Activated naive CD8-positive, alpha-beta T cell treated with anti-CD3 and anti-CD28 coated beads, Interleukin-2, amount 10 ng/mL, durations not matched to agents 7 days and 5 days (primary cell): ENCODE data around the gene WDR77. TPM values are rescaled to one million over a fixed set of nuclear protein-coding genes. Genes with fewer than 3 reads are reported as not detected.

Source experiments
- ATAC-seq: fragments of 150-1000 bp; cut with Tn5 transposase; one replicate; pipeline ENCODE4 v1.10.0; 2021; ENCODE audit warnings: low read depth, moderate library complexity
- POLR2A ChIA-PET: fragments of 350-600 bp; sonication (Branson Sonifier 250); formaldehyde crosslinking; loops from one replicate; lab custom pipeline; 2021; ENCODE audit warnings: antibody characterized with exemption; lab: Charles Lee
- DNase-seq: peaks from one replicate; pipeline ENCODE4 v3.0.0; 2021
- H3K27ac Mint-ChIP-seq: one replicate; pipeline ENCODE4 v1.8.0; 2022; ENCODE audit warnings: mild to moderate bottlenecking, mixed read lengths
- H3K27me3 Mint-ChIP-seq: one replicate; pipeline ENCODE4 v1.8.0; 2022; ENCODE audit warnings: mild to moderate bottlenecking, moderate library complexity, mixed read lengths
- H3K36me3 Mint-ChIP-seq: one replicate; pipeline ENCODE4 v1.8.0; 2021; ENCODE audit warnings: mild to moderate bottlenecking, mixed read lengths
- H3K4me1 Mint-ChIP-seq: one replicate; pipeline ENCODE4 v1.8.0; 2021; ENCODE audit warnings: mixed read lengths
- H3K4me3 Mint-ChIP-seq: one replicate; pipeline ENCODE4 v1.8.0; 2022; ENCODE audit warnings: mild to moderate bottlenecking, moderate library complexity, mixed read lengths
- H3K9me3 Mint-ChIP-seq: one replicate; pipeline ENCODE4 v1.8.0; 2021; ENCODE audit warnings: mixed read lengths
- total RNA-seq, 2 experiments: library from RNA; stranded (reverse); gene quantifications; one replicate each; pipeline ENCODE4 v1.2.3, GENCODE V29; 2021

WDR77 gene
- total RNA-seq, 2 experiments from 2014 or later: 35.7 to 35.9 TPM

GRCh38 chr1:111417755-111418154 is 31.3 kb downstream of the WDR77 start:
- DNase-seq (no peak), ATAC-seq (no peak)
- Mint-ChIP-seq H3K36me3 (peaks cover 2% of the 10 kb centered on the region), H3K9me3 (no peaks in the 10 kb centered on the region), H3K4me1 (peaks cover 5% of the 10 kb centered on the region), H3K27me3 (peaks cover 5% of the 10 kb centered on the region), H3K27ac (no peak overlapping the region), H3K4me3 (no peak overlapping the region)
- POLR2A ChIA-PET: no interaction called here

- no peak for ATAC-seq
- Mint-ChIP-seq H3K4me3 (no peak overlapping the region), H3K4me1 (peaks cover 5% of the 10 kb centered on the region), H3K36me3 (peaks cover 2% of the 10 kb centered on the region), H3K9me3 (no peaks in the 10 kb centered on the region), H3K27ac (no peak overlapping the region), H3K27me3 (peaks cover 2% of the 10 kb centered on the region)
- POLR2A ChIA-PET: no interaction called here
- no peak for DNase-seq
Observed at GRCh38 chr1:111415461-111415860, 33.6 kb downstream of the WDR77 start.

- POLR2A ChIA-PET: interaction anchor here (0.6 kb wide), 1 partner anchor 1263 kb away, joined by 3 read pairs; no protein-coding TSS in a partner anchor
- no peak for DNase-seq
- Mint-ChIP-seq H3K36me3 (peaks cover 2% of the 10 kb centered on the region), H3K4me1 (peaks cover 5% of the 10 kb centered on the region), H3K9me3 (no peaks in the 10 kb centered on the region), H3K27me3 (peaks cover 2% of the 10 kb centered on the region), H3K4me3 (no peak overlapping the region), H3K27ac (no peak overlapping the region)
- no peak for ATAC-seq
Observed at GRCh38 chr1:111414756-111415155, 34.3 kb downstream of the WDR77 start.

- H3K9me3 Mint-ChIP-seq: no peaks in the 10 kb centered on the region
- ATAC-seq: no peak
Observed at GRCh38 chr1:111412839-111413238, 36.2 kb downstream of the WDR77 start.

GRCh38 chr1:111407301-111407700 is 41.8 kb downstream of the WDR77 start:
- H3K27ac Mint-ChIP-seq: no peak overlapping the region
- H3K4me3 Mint-ChIP-seq: no peak overlapping the region
- H3K9me3 Mint-ChIP-seq: no peaks in the 10 kb centered on the region
- POLR2A ChIA-PET: no interaction called here
- peaks cover 17% of the 10 kb centered on the region for H3K4me1 Mint-ChIP-seq
- DNase-seq: no peak
- peaks cover 2% of the 10 kb centered on the region for H3K27me3 Mint-ChIP-seq
- no peaks in the 10 kb centered on the region for H3K36me3 Mint-ChIP-seq
- no peak for ATAC-seq

More at GRCh38 chr1:111412839-111413238, 36.2 kb downstream of the WDR77 start:
- POLR2A ChIA-PET: no interaction called here
- Mint-ChIP-seq H3K36me3 (no peaks in the 10 kb centered on the region), H3K4me1 (peaks cover 3% of the 10 kb centered on the region), H3K27me3 (no peaks in the 10 kb centered on the region), H3K4me3 (no peak overlapping the region), H3K27ac (no peak overlapping the region)
- no peak for DNase-seq

- DNase-seq (peak; percentile 41), ATAC-seq (peak; percentile 99)
- H3K4me1 Mint-ChIP-seq: peaks cover 17% of the 10 kb centered on the region
- peaks cover 2% of the 10 kb centered on the region for H3K27me3 Mint-ChIP-seq
- H3K27ac Mint-ChIP-seq: peak overlapping the region; percentile 46
- POLR2A ChIA-PET: interaction anchor here (1.0 kb wide), 1 partner anchor 442 kb away, joined by 5 read pairs; no protein-coding TSS in a partner anchor
- H3K4me3 Mint-ChIP-seq: peak overlapping the region; percentile 54
- no peaks in the 10 kb centered on the region for H3K36me3 Mint-ChIP-seq
- no peaks in the 10 kb centered on the region for H3K9me3 Mint-ChIP-seq
Observed at GRCh38 chr1:111406321-111406768, 42.7 kb downstream of the WDR77 start.

- H3K27me3 Mint-ChIP-seq: peaks cover 9% of the 10 kb centered on the region
- peaks cover 21% of the 10 kb centered on the region for H3K4me1 Mint-ChIP-seq
- no peaks in the 10 kb centered on the region for H3K9me3 Mint-ChIP-seq
- no peak for DNase-seq
- no peaks in the 10 kb centered on the region for H3K36me3 Mint-ChIP-seq
- no peak for ATAC-seq
- H3K4me3 Mint-ChIP-seq: no peak overlapping the region
- H3K27ac Mint-ChIP-seq: no peak overlapping the region
- POLR2A ChIA-PET: interaction anchor here (0.8 kb wide), 1 partner anchor 204 kb away, joined by 3 read pairs; the partner anchor contains the start of gene DENND2D
Observed at GRCh38 chr1:111404588-111404987, 44.5 kb downstream of the WDR77 start.

- DNase-seq (no peak), ATAC-seq (no peak)
- Mint-ChIP-seq H3K36me3 (peaks cover 4% of the 10 kb centered on the region), H3K27me3 (peaks cover 9% of the 10 kb centered on the region), H3K4me1 (peaks cover 21% of the 10 kb centered on the region), H3K9me3 (peaks cover 1% of the 10 kb centered on the region), H3K27ac (no peak overlapping the region), H3K4me3 (no peak overlapping the region)
- POLR2A ChIA-PET: interaction anchor here (0.8 kb wide), 1 partner anchor 186 kb away, joined by 7 read pairs; no protein-coding TSS in a partner anchor
Observed at GRCh38 chr1:111402083-111402482, 47.0 kb downstream of the WDR77 start.

GRCh38 chr1:111399792-111400610 is 49.1 kb downstream of the WDR77 start:
- POLR2A ChIA-PET: interaction anchor here (1.0 to 1.2 kb wide), 3 partner anchors 177 to 200 kb away, joined by 3 to 4 read pairs (median 3); partner anchors contain the start of gene DENND2D
- no peak for ATAC-seq
- no peak overlapping the region for H3K4me3 Mint-ChIP-seq
- no peak for DNase-seq
- peaks cover 18% of the 10 kb centered on the region for H3K27me3 Mint-ChIP-seq
- H3K4me1 Mint-ChIP-seq: peaks cover 6% of the 10 kb centered on the region
- peaks cover 1% of the 10 kb centered on the region for H3K9me3 Mint-ChIP-seq
- peaks cover 4% of the 10 kb centered on the region for H3K36me3 Mint-ChIP-seq
- peak overlapping the region; percentile 44 for H3K27ac Mint-ChIP-seq

- H3K36me3 Mint-ChIP-seq: no peaks in the 10 kb centered on the region
- no peak for ATAC-seq
- H3K27me3 Mint-ChIP-seq: peaks cover 20% of the 10 kb centered on the region
- POLR2A ChIA-PET: no interaction called here
- H3K27ac Mint-ChIP-seq: no peak overlapping the region
- no peak for DNase-seq
- no peaks in the 10 kb centered on the region for H3K9me3 Mint-ChIP-seq
- no peaks in the 10 kb centered on the region for H3K4me1 Mint-ChIP-seq
- no peak overlapping the region for H3K4me3 Mint-ChIP-seq
Observed at GRCh38 chr1:111392460-111392945, 56.6 kb downstream of the WDR77 start.

GRCh38 chr1:111392042-111392441 is 57.0 kb downstream of the WDR77 start:
- Mint-ChIP-seq H3K27me3 (peaks cover 20% of the 10 kb centered on the region), H3K4me1 (no peaks in the 10 kb centered on the region), H3K9me3 (no peaks in the 10 kb centered on the region), H3K4me3 (no peak overlapping the region), H3K36me3 (no peaks in the 10 kb centered on the region), H3K27ac (no peak overlapping the region)
- no peak for DNase-seq
- no peak for ATAC-seq
- POLR2A ChIA-PET: no interaction called here
